NCI-H446 (cell line): ENCODE data around the gene ANKRD40CL.
"Not testable (repeated sequence)": the region's sequence is repeated elsewhere in the genome, so short reads cannot be mapped to it uniquely, and the experiment has no call there.

Source experiments
- DNase-seq, 2 experiments: peaks; one replicate each; lab custom pipeline; 2025; lab: John Stamatoyannopoulos, UW

Gene ANKRD40CL, protein sequence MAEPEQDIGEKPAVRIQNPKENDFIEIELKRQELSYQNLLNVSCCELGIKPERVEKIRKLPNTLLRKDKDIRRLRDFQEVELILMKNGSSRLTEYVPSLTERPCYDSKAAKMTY

GRCh38 chr17:50767446-50767845, at the start of gene ANKRD40CL:
Gene ANKRD40CL (minus strand): TSS chr17:50767518. CDS start chr17:50766913, 605 bp downstream.
- no peak for DNase-seq

GRCh38 chr17:50816271-50816670, 49.0 kb upstream of the ANKRD40CL start:
- no peak for DNase-seq

DNA sequence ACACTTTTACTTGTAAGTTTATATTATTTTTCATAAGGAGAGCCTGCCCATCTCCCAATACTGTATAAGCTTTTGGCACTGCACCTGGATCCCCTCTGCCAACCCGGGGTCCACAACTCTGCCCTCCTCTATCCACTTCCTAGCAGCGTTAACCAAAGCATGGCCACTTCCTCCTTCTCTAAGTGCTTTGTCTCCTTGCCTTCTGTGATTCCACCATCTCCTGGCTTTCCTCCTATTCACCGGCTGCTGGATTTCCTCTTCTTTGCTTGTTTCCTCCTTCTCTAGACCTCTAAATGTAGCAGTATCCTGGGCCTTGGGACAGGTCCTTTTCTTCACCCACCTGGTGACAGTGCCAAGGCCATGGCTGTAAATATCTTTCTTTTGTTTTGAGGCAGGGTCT, 48.1 kb upstream of the ANKRD40CL start:
- no peak for DNase-seq

GRCh38 chr17:50813583-50813982, 46.3 kb upstream of the ANKRD40CL start:
- no peak for DNase-seq

- no peak for DNase-seq
Observed at GRCh38 chr17:50808888-50809287, 41.6 kb upstream of the ANKRD40CL start.

DNA sequence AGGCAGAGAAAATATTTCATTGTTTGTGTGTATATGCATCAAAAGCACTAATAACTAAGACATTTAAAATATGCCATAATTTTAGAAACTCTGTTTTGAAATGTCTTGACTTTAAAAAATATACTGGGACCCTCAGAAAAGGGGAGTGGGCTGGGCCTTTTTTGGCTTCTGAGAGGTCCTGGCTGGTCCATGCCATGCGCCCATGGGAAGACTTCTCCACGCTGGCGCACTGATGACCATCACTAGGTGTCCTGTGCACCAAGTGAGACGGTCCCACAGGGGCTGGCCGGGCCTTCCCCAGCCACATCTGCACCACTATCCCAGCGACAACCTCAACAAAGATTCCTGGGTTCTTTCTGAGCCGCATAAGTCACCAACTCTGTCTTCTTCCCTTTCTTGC, 41.1 kb upstream of the ANKRD40CL start:
- DNase-seq: no peak

DNA sequence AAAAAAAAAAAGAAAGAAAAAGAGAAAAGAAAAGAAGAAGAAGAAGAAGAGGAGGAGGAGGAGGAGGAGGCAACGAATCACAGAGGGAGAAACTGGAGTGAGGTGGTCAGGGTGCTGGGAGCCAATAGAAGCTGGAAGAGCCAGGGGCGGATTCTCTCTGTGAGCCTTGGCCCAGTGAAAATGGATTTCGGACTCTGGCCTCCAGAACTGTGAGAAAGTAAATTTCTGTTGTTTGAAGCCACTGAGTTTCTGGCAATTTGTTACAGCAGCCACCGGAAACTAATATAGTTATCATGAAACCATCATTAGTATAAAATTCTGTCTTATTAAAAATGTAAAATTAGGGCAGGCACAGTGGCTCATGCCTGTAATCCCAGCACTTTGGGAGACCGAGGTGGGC, 40.4 kb upstream of the ANKRD40CL start:
- DNase-seq: no peak

GRCh38 chr17:50807009-50807408, 39.7 kb upstream of the ANKRD40CL start:
- no peak for DNase-seq

GRCh38 chr17:50806141-50806643, 38.9 kb upstream of the ANKRD40CL start:
- peak in 1 of 2 experiments; percentile 74 for DNase-seq

- DNase-seq: no peak
Observed at GRCh38 chr17:50805486-50805885, 38.2 kb upstream of the ANKRD40CL start.

DNA sequence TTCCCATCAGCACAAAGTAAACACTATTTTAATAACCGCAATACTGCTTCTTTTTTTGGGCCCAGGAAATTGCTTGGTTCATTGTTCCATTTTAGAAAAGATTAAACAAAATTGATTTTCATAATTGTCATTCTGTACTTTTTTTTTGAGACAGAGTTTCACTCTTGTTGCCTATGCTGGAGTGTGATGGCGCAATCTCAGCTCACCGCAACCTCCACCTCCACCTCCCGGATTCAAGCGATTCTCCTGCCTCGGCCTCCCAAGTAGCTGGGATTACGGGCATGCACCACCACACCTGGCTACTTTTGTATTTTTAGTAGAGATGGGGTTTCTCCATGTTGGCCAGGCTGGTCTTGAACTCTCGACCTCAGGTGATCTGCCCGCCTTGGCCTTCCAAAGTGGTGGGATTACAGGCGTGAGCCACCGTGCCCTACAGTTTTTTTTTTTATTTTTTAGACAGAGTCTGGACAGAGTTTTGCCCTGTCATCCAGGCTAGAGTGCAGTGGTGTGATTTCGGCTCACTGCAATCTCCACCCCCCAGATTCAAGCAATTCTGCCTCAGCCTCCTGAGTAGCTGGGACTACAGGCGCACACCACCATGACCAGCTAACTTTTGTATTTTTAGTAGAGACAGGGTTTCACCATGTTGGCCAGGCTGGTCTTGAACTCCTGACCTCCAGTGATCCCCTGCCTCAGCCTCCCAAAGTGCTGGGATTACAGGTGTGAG, 37.6 kb upstream of the ANKRD40CL start:
- DNase-seq: not testable (repeated sequence)

GRCh38 chr17:50803676-50804075, 36.4 kb upstream of the ANKRD40CL start:
- DNase-seq: no peak

DNA sequence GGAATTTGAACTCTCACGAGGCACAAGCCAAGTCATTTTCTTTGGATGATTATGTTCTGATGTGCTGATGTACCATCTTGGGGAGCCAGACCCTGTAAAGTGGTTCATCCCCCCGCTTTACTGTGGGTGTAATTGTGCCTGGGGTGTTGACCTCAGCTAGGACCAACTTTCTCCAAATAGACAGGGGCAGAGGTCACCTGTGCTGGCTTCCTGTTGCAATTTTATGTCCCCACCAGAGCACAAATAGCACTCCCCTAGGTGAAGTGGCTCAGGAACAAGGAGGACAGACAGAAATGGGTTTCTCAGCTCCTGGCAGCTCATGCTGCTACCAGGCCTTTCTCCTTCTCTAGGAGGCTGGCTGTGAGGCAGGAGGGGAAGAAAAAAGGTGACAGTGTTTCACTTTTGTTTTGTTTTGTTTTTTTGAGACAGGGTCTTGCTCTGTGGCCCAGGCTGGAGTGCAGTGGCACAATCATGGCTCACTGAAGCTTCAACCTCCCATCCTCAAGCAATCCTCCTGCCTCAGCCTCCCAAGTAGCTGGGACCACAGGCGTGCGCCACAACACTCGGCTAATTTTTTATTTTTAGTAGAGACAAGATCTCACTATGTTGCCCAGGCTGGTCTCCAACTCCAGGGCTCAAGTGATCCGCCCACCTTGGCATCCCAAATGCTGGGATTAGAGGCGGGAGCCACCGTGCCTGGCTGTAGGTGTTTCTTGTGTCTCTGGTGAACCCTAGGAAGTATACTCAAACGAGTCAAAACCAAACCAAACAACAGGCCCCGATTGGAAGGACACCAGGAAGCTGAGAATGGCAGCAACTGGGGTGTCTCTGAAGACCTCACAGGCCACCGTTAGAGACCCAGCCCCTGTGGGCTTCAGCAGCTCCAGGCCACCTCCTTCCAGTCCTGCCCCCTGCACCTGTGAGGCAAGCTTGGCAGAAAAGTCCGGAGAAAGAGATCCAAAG, 35.6 kb upstream of the ANKRD40CL start:
- no peak for DNase-seq

GRCh38 chr17:50800196-50800700, 32.9 kb upstream of the ANKRD40CL start:
- DNase-seq: no peak

DNA sequence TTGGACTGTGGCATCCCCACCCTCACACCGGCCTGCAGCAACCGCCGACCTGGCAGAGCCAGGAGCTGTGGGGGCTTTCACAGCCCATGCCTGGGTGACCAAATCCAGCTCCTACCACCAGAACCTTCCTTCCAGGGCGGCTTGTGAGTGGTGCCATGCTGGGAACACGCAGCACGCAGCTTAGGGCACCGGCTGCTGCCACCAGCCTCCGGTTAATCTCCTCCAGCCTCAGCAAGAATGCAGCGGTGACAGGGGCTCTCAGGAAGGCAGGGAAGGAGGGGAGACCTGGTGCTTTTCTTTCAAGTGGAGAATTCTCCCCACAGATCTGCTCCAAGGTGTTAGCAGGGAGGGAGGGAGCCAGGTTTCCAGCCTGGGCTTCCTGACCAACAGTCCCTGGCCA, 32.3 kb upstream of the ANKRD40CL start:
- DNase-seq: no peak

GRCh38 chr17:50798424-50799288, 31.3 kb upstream of the ANKRD40CL start:
- DNase-seq: no peak

DNA sequence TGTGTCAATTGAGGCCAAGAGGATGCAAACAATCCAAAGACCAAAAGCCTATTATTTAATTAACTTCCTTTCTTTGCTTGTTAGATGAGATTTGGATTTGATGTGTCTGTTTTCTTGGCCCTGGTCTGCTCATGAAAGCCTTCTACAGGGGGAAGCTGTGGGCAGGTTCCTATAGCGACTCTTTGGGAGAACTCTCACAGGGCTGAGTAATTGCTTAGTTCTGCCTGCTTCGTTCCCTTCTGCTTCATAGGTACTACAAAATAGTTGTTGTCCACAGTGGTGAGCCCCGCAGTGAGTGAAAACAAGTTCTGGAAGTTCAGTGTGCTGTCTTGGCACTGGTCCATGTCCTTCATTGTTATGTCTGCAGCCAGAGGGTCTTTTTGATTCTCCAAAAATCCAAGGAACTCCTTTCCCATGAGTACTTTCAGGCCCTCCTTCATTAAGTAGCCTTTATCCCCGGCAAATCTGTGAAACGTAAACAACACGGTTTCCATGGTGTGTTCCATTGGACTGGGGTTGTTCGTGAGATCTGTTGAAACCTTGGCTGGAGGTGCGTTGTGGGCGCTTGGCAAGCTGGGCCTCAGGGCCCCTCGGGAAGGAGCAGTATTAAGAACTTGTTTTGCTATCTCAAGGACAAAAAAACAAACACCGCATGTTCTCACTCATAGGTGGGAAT, 30.0 kb upstream of the ANKRD40CL start:
- no peak for DNase-seq

GRCh38 chr17:50794361-50794760, 27.0 kb upstream of the ANKRD40CL start:
- DNase-seq: no peak

DNA sequence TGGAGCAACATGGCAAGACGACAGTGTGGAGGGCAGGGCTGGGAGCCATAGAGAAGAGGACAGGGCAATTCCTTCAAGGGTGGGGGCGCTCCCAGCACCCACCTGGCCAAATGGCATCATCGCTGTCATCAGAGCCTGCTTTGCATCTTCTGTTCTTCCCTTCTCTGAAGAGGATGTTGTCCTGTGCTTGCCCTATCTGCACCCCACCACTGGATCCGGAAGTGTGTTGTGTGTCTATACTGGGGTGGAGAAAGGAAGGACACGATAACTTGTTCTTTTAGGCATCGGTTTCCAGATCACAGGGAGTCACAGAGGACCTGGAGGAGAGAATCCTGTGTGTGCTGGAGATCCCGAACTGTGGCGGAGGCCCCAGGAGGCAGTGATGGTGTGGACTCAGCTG, 25.7 kb upstream of the ANKRD40CL start:
- DNase-seq: no peak

DNA sequence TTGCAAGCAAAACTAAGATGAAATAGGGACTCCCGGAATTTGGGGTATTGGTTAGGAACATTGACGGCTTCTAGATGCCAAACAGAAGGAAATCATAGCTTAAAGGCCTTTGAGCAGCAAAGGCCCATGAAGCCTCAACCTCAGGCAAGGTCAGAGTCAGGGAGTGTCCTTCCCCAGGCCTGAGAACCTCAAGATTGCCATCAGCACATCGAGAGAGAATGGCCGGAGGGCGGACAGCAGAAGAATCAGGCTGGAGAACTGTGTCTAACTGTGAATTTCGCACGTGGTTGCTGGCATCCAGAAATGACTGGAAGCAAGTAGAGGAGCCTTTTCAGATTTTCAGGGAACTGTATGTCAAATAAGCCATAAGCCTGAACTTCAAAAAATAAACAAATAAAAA, 24.8 kb upstream of the ANKRD40CL start:
- no peak for DNase-seq

DNA sequence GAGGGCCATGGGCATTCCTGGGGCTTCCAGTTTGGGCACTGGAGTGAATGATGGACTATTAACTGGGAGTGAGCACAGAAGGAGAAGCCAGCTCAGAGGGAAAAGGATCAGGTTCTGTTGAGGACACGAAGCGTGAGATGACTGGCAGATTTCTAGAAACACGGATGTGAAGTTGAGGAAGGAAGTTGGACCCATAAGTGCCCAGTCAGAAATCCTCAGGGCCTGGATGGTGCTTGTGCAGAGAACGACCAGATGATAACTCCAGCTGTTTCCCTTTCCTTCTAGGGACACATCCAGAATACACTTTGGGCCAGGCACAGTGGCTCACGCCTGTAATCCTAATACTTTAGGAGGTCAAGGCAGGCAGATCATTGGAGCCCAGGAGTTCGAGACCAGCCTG, 23.3 kb upstream of the ANKRD40CL start:
- DNase-seq: no peak
